Measurements from ENCODE around the gene RGS7. TPM values are rescaled to one million over a fixed set of nuclear protein-coding genes. Genes with fewer than 3 reads are reported as not detected.

RGS7 gene
- total RNA-seq, 2 experiments from 2014 or later, result not detected

DNA sequence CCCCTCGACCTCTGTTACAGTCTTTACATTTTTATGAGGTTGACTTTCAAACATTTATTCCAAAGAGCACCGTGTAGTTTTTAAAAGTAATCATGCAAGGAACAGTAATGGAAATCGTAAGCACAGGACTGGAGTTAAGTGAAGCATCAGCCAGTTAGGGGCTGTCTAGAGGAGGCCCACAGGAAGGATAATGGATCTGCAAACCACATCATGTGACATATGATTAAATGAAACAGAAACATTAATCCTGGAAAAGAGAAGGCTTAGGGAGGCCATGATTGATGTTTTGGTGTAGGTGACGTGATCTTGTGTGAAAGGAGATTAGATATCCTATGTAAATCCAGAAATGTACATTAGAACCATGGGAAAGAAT lies 25.0 kb downstream of the RGS7 start:
- POLR2A ChIA-PET, result interaction anchor here (0.6 kb wide), 1 partner anchor 925 kb away, joined by 3 read pairs; no protein-coding TSS in a partner anchor

DNA sequence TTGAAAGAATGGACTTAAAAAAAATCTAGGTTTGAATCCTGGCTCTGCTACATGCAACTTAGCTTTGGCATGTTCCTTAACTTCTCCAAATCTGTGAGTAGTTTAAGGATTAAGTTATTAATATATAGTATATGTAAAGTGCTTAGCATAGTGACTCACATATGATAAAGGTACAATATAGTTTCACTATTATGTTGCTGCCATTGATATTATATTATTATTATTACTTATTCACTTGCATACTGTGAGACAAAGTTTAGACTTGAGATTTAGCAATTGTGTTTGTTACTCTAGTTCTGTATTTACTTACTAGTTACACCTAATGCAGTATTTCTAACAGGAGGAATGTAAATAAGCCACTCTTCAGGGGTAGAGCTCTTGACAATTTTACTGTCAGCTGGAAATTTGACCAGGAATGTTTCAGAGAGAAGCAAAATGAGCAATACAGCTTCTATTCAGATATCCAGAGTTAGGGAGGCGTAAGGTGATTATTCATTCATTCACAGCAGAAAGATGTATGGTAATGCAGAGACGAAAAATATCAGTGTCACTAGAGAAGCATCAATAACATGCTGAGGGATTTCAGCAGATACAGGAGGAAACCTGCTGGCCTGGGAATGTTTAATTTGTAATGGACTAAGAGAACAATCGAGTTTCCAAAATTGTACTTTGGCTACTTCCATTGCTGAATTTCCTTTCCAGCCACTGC lies 25.5 kb downstream of the RGS7 start:
- POLR2A ChIA-PET, result interaction anchor here (0.6 kb wide), 1 partner anchor 925 kb away, joined by 3 read pairs; no protein-coding TSS in a partner anchor
- BruUV-seq (replicated peaks), result no TSS peak
- no peaks in the 10 kb centered on the region for H3K36me3 ChIP-seq (ENCODE audit: insufficient read depth, low read length)
- H3K4me3 ChIP-seq (ENCODE audit: low read depth, low read length, poor library complexity, severe bottlenecking), result no peak overlapping the region
- TF ChIP-seq CTCF (conservative IDR thresholded peaks at IDR 0.05; ENCODE audit: low read length) (no peak), EZH2phosphoT487 (IDR thresholded peaks at IDR 0.05; ENCODE audit: borderline replicate concordance, low read depth, low read length) (no peak)
- DNase-seq (ENCODE audit: low spot score), result no peak
- intact Hi-C loops (cut with micrococcal nuclease; ENCODE audit: unreplicated experiment), result no loop called here
- H3K9me3 ChIP-seq (ENCODE audit: low read length), result no peaks in the 10 kb centered on the region
- H3K27ac ChIP-seq (ENCODE audit: low read depth, low read length, poor library complexity, severe bottlenecking), result no peak overlapping the region
- CTCF ChIA-PET (ENCODE audit: unreplicated experiment), result no interaction called here
- no peaks in the 10 kb centered on the region for H4K20me1 ChIP-seq (ENCODE audit: insufficient read depth, low read length)
- no peaks in the 10 kb centered on the region for H3K79me2 ChIP-seq (ENCODE audit: insufficient read depth, low read depth, low read length)
- no peaks in the 10 kb centered on the region for H3K9me2 ChIP-seq (ENCODE audit: insufficient read depth, low read length)
- no peak overlapping the region for H3K4me2 ChIP-seq (ENCODE audit: low read length)
- H2AFZ ChIP-seq (ENCODE audit: low read length), result no peak overlapping the region
- H3K4me1 ChIP-seq (ENCODE audit: insufficient read depth, low read length, poor library complexity, severe bottlenecking), result no peaks in the 10 kb centered on the region

More for the DNA sequence above, 25.0 kb downstream of the RGS7 start:
- TF ChIP-seq EZH2phosphoT487 (IDR thresholded peaks at IDR 0.05; ENCODE audit: borderline replicate concordance, low read depth, low read length) (no peak), CTCF (conservative IDR thresholded peaks at IDR 0.05; ENCODE audit: low read length) (no peak)
- no peaks in the 10 kb centered on the region for H4K20me1 ChIP-seq (ENCODE audit: insufficient read depth, low read length)
- no peak overlapping the region for H3K27ac ChIP-seq (ENCODE audit: low read depth, low read length, poor library complexity, severe bottlenecking)
- no peaks in the 10 kb centered on the region for H3K4me1 ChIP-seq (ENCODE audit: insufficient read depth, low read length, poor library complexity, severe bottlenecking)
- no peaks in the 10 kb centered on the region for H3K9me2 ChIP-seq (ENCODE audit: insufficient read depth, low read length)
- CTCF ChIA-PET (ENCODE audit: unreplicated experiment), result no interaction called here
- no peaks in the 10 kb centered on the region for H3K9me3 ChIP-seq (ENCODE audit: low read length)
- H3K79me2 ChIP-seq (ENCODE audit: insufficient read depth, low read depth, low read length), result no peaks in the 10 kb centered on the region
- no peak overlapping the region for H3K4me2 ChIP-seq (ENCODE audit: low read length)
- H2AFZ ChIP-seq (ENCODE audit: low read length), result no peak overlapping the region
- intact Hi-C loops (cut with micrococcal nuclease; ENCODE audit: unreplicated experiment), result no loop called here
- H3K4me3 ChIP-seq (ENCODE audit: low read depth, low read length, poor library complexity, severe bottlenecking), result no peak overlapping the region
- DNase-seq (ENCODE audit: low spot score), result no peak
- BruUV-seq (replicated peaks), result no TSS peak
- H3K36me3 ChIP-seq (ENCODE audit: insufficient read depth, low read length), result no peaks in the 10 kb centered on the region

GRCh38 chr1:241330619-241331327 lies 26.2 kb downstream of the RGS7 start:
- H3K9me3 ChIP-seq (ENCODE audit: low read length), result no peaks in the 10 kb centered on the region
- no peaks in the 10 kb centered on the region for H3K36me3 ChIP-seq (ENCODE audit: insufficient read depth, low read length)
- no peaks in the 10 kb centered on the region for H3K9me2 ChIP-seq (ENCODE audit: insufficient read depth, low read length)
- POLR2A ChIA-PET, result no interaction called here
- no peak for DNase-seq (ENCODE audit: low spot score)
- TF ChIP-seq CTCF (conservative IDR thresholded peaks at IDR 0.05; ENCODE audit: low read length), result no peak
- no peak for TF ChIP-seq EZH2phosphoT487 (IDR thresholded peaks at IDR 0.05; ENCODE audit: borderline replicate concordance, low read depth, low read length)
- H3K4me3 ChIP-seq (ENCODE audit: low read depth, low read length, poor library complexity, severe bottlenecking), result no peak overlapping the region
- no peak overlapping the region for H3K27ac ChIP-seq (ENCODE audit: low read depth, low read length, poor library complexity, severe bottlenecking)
- CTCF ChIA-PET (ENCODE audit: unreplicated experiment), result no interaction called here
- no TSS peak for BruUV-seq (replicated peaks)
- no peaks in the 10 kb centered on the region for H4K20me1 ChIP-seq (ENCODE audit: insufficient read depth, low read length)
- H3K4me2 ChIP-seq (ENCODE audit: low read length), result no peak overlapping the region
- no peaks in the 10 kb centered on the region for H3K79me2 ChIP-seq (ENCODE audit: insufficient read depth, low read depth, low read length)
- intact Hi-C loops (cut with micrococcal nuclease; ENCODE audit: unreplicated experiment), result no loop called here
- no peak overlapping the region for H2AFZ ChIP-seq (ENCODE audit: low read length)
- no peaks in the 10 kb centered on the region for H3K4me1 ChIP-seq (ENCODE audit: insufficient read depth, low read length, poor library complexity, severe bottlenecking)
